SK-N-SH (cell line): ENCODE data around the gene CCRL2.

Experiments
- CTCF ChIP-seq: fragments of 200-600 bp; sonication (generic); IDR thresholded peaks from 2 replicates; pipeline ENCODE4 v1.6.1; 2017; ENCODE audit warnings: antibody characterized with exemption, mild to moderate bottlenecking, moderate library complexity
- MXI1 ChIP-seq: IDR thresholded peaks from 2 replicates; pipeline ENCODE4 v1.6.1; 2012; ENCODE audit warnings: mild to moderate bottlenecking, low read depth, low read length, improper control_type of control experiment
- POLR2AphosphoS5 ChIP-seq: IDR thresholded peaks from 2 replicates; pipeline ENCODE4 v1.6.1; 2012; ENCODE audit warnings: low read depth, low read length
- REST ChIP-seq: IDR thresholded peaks from 2 replicates; pipeline ENCODE4 v1.6.1; 2012; ENCODE audit warnings: mild to moderate bottlenecking, low read depth, low read length, moderate library complexity
- RFX5 ChIP-seq: IDR thresholded peaks from 2 replicates; pipeline ENCODE4 v1.6.1; 2012; ENCODE audit warnings: mild to moderate bottlenecking, improper control_type of control experiment, low read length

GRCh38 chr3:46438831-46439230 lies 31.8 kb downstream of the CCRL2 start:
- no peak for TF ChIP-seq RFX5
- no peak for TF ChIP-seq CTCF
- no peak for TF ChIP-seq POLR2AphosphoS5
- TF ChIP-seq REST = no peak
- TF ChIP-seq MXI1 = no peak
